ENCODE data around the gene LAMA2.

- TF ChIP-seq, protein P1, sequence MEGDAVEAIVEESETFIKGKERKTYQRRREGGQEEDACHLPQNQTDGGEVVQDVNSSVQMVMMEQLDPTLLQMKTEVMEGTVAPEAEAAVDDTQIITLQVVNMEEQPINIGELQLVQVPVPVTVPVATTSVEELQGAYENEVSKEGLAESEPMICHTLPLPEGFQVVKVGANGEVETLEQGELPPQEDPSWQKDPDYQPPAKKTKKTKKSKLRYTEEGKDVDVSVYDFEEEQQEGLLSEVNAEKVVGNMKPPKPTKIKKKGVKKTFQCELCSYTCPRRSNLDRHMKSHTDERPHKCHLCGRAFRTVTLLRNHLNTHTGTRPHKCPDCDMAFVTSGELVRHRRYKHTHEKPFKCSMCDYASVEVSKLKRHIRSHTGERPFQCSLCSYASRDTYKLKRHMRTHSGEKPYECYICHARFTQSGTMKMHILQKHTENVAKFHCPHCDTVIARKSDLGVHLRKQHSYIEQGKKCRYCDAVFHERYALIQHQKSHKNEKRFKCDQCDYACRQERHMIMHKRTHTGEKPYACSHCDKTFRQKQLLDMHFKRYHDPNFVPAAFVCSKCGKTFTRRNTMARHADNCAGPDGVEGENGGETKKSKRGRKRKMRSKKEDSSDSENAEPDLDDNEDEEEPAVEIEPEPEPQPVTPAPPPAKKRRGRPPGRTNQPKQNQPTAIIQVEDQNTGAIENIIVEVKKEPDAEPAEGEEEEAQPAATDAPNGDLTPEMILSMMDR (IDR thresholded peaks at IDR 0.05): no peak
- TF ChIP-seq POLR2A (IDR thresholded peaks at IDR 0.05) (no peak), POLR2AphosphoS5 (IDR thresholded peaks at IDR 0.05) (no peak)
These were observed 672.4 kb downstream of the LAMA2 start for GRCh38 chr6:129555206-129555832.

Measured in breast epithelium (tissue), 3 donors.